IPS-NIHi7 (cell line): ENCODE measurements around the gene TMEM126A.
"Not testable (repeated sequence)": the region's sequence is repeated elsewhere in the genome, so short reads cannot be mapped to it uniquely, and the experiment has no call there.

Experiments
- DNase-seq: peaks from one replicate; pipeline ENCODE4 v3.0.0; 2012; ENCODE audit warnings: mixed read lengths; ENCODE audit errors: extremely low spot score

Gene TMEM126A

DNA sequence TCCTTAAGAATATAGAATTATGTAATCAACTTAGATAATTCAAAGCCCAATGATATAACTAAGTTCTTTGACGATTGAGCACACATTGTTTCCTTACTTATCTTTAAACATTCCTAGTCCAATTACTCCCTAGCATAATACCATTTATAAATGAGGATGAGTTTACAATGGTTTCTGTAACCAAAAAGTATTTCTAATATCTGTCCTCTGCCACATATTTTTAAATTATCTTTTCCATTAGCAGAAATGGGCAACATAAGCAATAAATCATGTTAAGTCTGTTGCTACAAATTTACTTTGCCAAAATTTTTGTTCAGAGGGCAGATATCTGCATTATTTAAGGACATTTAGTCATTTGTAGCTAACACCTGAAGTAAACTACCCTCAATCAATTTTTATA is 10.4 kb downstream of the TMEM126A start:
- DNase-seq, result no peak

DNA sequence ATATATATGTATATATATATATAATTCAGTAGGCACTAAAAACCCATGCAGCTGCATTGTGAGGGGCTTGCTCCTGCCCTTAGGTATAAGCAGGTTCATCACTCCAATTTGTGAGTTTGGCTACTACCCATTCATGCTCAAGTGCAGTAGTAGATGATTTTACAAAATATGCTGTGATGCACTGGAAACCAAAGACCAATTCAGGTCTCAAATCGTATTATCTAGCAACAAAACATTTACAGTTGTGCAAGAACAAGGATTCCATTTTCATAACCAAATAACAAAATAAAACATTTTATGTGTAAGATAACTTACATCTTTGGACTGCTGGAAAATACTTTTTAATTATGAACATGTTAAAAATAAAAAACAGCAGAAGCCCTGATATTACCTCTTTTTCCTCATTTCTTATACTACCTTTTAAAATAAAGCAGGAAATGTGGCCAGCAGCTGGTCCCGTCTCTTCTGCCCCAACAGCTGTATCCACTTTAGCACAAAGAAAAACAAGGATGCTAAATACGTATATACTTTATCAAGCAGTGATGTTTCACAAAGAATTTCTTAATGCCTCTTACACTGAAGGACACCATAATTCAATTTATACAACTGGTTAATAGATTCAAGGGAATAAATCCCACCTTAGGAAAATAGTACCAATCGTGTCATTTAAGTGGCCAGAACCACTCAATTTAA is 14.4 kb downstream of the TMEM126A start:
- DNase-seq, result no peak

DNA sequence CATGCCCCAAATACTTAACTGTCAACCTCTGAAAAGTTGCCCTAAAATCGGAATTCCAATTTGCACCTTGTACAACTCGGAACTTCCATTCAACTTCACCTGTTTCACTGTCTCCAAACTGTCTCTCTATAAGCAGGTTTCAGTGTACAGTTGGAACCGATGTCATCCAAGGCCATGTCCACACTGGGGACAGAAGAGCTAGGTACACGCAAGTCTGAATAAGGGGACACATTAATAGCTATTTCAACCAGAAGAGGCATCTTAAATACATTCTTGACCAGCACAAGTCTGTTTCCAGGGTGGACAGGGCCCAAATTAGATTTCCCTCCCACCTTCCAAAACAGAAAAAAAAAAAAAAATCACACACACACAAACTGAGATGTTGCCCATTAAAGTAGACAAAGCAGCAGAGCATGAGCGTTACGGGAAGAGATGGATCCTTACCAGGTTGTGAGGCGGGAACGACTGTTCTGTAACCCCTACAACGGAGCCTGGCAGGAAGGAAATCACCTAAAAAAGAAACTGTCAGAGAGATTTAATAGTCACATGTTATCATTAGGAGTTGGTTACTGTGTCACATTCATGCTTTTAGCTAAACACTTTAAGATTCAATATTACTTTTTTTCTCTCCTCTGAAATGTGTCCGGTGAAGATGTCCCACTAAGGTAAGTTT is 15.4 kb downstream of the TMEM126A start:
- DNase-seq, result no peak

DNA sequence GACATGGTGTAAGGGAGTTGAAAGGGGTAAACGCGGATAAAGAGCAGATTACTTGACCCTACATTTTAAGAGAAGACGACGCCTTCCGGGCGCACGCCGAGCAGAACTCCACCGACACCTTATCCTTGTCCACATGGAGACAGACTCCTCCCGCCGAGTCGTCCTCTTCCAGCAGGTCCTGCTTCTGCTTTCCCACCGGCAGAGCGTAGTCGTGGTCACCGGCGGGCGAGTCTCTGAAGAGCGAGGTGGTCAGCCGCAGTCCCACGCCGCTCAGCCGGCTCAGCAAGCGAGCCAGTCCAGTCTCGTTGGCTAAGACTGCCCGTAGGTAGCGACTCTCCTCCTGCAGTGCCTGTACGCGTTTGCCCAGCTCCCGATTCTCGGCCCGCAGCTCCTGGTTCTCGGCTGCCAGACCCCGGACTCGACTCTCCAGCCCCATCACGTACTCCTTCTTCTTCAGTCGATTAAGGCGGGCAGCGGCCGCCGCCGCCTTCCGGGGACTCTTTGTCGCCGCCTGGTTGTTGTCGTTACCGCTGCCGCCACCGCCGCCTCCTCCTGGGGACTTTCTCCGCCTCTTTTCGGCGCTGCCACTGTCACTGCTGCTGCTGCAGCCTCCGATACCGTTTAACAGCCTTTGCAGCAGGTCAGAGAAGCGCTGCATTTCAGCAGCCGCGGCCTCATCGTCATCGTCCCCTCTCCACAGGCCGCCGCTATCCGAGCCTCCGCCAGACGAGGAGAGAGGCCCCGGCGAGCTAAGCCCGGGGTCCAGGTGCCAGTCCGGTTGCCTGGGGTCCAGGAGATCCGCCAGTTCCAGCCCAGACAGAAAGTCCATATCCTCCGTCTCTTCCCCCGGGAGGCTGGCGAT is 16.2 kb downstream of the TMEM126A start:
- DNase-seq, result peak; percentile 69

DNA sequence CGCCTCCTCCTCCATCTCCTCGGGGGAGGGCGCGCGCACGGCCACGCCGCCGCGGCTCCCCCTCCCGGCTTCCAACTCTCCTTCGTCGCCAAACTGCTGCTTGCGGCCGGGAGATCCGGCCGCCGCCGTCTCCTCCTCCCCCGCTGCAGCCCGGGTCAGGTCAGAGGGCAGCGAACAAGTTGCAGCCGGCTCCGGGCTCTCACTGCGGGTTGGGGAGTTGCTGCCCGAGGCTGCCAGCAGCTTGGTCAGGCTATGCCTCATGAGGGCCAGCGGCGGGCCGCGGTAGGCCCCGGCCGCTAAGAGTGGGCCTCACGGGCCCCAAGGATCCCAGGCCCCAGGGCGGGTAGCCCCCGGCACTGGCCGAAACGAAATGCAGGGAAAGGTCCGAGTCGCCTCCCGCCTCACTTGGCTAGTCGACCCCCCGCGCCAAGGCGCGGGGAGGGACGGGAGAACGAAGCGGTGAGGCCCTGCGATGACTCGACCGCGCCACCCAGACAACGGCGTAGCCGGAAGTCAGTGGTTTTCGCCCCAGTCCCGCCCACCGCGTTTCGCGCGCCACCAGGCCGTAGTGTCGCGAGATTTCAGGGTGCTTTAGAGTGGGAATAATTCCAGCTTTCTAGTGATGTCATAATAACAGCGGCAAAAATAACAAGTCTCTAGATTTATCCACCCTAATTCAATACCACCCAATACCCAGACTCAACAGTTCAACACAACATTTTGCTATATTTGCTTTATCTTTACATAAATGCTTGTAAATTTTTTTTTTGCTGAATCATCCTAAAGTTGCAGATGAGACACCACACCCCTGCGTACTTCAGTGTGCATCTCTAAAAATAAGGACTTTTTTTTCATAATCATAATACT is 17.1 kb downstream of the TMEM126A start, which contains the start of gene CREBZF:
TSS of gene CREBZF (minus strand) at position 515 of the 867 bp plus-strand sequence. CDS start at position 261, 254 bp downstream.
- DNase-seq, result peak; percentile 92

DNA sequence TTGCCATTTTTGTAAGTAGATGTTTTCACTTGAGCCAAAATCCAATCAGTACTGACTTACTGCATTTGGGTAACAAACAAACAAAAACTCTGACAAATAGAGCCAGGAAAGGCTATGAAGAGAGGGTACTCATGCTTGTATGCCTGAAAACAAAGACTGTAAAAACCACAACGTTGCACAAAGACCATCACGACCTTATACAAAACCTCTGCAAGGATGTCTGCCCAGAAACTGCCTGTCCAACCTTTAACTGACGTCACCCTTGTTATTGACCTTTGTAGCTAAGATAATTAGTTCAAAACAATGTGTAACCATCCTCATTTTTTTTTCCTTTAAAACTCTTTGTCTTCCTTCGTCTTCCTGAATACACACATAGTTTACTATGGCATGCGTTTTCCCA is 18.0 kb downstream of the TMEM126A start:
- no peak for DNase-seq

DNA sequence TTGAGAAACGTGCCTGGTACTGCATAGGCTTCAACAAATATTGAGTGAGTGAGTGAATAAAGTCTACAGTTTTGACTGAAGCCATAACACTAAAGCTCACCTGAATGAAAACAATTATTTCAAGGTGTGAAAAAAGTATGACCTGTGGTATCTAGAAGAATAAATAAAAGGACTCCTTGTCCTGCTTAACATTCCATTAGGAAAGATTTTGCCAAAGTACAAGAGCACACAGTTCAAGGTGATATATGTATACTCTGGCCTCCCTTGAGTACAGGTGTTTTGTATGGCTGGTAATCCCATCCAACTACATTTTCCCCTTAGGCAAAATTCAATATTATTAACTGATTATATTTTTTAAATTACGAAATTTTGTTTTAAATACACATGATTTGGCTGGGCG is 18.9 kb downstream of the TMEM126A start:
- DNase-seq, result no peak

DNA sequence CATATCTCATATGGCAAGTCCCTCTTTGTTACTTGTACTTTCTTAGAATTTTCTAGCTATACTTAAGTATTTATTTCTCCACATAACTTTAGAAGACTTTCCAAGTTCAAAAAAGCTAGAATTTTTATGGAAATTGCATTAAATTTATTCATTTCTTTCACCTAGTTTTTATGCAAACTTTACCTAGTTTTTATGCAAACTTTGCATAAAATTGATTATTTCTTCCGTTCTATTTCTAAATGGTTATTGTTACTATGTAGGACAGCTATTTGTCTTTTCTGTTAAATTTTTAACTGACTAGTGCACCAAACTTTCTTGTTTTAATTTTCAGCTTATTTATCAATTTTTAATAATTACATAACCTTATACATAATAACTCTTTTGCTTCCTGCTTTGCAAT is 20.4 kb downstream of the TMEM126A start:
- DNase-seq, result no peak

DNA sequence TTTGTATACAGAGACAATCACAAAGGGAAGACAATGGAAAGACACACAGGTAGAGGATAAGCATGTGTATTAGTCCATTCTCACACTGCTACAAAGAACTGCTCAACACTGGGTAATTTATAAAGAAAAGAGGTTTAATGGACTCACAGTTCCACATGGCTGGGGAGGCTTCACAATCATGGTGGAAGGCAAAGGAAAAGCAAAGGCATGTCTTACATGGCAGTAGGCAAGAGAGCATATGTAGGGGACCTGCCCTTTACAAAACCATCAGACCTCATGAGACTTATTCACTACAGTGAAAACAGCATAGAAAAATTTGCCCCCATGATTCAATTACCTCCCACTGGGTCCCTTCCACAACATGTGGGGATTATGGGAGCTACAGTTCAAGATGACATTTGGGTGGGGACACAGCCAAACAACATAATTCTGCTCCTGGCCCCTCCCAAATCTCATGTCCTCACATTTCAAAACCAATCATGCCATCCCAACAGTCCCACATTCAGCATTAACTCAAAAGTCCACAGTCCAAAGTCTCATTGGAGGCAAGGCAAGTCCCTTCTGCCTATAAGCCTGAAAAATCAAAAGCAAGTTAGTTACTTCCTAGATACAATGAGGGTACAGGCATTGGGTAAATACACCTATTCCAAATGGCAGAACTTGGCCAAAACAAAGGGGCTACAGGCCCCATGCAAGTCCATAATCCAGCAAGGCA is 23.3 kb downstream of the TMEM126A start:
- not testable (repeated sequence) for DNase-seq

DNA sequence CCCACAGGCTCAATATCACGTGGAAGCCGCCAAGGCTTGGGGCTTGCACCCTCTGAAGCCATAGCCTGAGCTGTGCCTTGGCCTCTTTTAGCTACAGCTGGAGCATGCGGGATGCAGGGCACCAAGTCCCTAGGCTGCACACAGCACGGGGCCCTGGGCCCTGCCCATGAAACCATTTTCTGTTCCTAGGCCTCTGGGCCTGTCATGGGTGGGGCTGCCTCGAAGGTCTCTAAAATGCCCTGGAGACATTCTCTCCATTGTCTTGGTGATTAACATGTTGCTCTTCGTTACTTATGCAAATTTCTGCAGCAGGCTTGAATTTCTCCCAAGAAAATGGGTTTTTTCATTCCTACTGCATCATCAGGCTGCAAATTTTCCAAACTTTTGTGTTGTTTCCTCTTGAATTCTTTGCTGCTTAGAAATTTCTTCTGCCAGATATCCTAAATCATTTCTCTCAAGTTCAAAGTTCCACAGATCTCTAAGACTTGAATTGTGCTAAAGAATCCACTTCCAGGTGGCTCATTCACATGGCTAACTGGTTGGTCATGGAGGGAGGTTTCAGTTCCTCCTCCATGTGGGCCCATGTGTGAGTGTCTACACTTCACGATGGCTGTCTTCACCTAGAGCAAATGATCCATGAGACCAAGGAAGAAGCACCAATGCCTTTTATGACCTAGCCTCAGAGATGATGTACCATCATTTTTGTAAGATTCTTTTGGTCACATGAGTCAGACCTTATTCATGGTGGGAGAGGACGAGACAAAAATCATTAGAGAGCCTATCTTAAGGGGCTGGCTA is 24.5 kb downstream of the TMEM126A start:
- DNase-seq, result no peak

DNA sequence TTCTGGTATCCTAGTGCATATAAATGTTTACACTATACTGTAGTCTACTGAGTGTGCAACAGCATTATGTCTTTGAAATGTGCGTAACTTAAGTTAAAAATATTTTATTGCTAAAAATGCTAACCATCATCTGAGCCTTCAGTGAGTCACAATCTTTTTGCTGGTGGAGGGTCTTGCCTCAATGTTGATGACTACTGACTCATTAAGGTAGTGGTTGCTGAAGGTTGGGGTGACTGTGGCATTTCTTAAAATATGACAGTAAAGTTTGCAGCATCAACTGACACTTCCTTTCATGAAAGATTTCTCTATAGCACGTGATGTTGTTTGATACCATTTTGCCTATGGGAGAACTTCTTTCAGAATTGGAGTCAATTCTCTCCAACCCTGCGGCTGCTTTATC is 25.6 kb downstream of the TMEM126A start:
- DNase-seq, result no peak

DNA sequence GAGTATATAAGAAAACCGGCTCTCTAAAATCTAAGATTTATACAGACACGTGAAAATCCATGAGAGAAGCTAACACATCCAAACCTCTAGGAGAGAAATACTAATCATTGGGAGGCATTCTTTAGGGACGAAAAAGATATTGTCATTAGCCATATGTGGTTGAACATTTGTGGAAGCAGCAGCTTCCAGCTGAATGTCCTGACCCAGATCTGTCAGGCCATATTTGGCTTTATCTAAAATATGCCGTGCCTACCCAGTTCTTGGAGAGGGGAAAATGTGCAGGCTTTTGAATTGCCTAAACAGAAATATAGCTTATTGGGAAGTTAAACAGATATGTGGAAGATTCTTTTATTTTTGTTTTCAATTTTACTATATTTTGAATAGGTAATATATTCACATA is 31.8 kb downstream of the TMEM126A start:
- DNase-seq, result no peak

DNA sequence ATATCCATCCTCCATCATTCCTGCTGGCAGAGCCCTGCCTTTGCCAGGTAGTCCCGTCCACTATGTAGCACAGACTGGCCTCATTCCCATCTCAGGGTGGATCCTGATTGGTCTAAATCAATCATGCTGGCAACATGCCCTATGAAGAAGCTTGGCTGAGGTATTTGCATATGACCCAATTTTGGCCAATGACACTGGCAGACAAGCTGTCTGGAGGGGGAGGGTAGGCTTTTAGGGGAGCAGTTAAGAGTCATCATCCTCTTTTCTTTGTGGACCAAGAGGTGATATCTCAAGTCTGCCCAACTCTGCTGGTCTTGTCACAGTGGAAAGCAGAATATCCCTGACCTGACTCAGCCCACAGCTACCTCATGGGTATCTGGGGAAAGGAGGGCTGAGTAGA is 33.1 kb downstream of the TMEM126A start:
- no peak for DNase-seq

DNA sequence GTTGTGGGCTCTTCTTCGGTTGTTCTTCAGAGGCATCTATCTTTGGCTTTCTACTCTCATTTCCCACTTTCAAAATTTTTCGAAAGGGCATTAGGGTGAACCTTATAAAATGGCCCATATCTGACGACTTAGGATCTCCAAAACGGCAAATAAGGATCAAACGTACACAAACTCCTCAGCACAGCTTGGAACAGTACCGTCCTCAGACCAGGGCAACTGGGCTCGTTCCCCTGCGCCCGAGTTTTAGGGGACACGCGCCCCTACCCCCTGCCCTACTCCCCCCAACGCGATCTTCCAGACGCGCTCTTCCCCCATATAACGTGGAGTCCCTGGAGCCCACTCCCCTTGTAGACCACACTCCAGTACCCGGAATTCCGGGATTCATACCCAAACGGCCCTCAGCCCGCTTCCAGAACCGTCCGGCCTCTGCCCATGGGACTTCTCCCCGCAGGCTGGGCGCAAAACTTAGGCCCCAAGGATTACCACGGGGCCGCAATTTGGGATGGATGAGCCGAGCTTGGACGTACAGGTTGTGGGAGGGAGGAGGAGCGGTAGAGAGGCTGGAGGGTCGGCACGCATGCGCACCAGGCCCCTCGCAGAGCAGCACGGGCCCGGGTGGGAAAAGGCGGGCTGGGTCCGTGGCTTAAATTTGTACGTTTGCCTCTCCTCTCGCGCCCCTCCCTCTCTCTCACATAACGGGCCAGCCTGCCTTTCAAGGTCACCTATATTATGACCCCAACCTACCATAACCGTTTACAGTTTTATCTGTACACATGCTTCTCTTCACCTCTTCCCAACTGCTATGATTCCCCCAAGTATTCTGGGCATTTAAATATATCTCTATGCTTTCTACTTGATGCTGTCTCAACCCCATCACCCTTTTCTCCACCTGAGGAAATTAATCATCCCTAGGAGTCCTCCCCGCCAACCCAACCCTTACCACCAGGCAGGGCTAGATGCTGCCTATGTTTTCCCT is 34.9 kb downstream of the TMEM126A start:
- DNase-seq, result no peak

DNA sequence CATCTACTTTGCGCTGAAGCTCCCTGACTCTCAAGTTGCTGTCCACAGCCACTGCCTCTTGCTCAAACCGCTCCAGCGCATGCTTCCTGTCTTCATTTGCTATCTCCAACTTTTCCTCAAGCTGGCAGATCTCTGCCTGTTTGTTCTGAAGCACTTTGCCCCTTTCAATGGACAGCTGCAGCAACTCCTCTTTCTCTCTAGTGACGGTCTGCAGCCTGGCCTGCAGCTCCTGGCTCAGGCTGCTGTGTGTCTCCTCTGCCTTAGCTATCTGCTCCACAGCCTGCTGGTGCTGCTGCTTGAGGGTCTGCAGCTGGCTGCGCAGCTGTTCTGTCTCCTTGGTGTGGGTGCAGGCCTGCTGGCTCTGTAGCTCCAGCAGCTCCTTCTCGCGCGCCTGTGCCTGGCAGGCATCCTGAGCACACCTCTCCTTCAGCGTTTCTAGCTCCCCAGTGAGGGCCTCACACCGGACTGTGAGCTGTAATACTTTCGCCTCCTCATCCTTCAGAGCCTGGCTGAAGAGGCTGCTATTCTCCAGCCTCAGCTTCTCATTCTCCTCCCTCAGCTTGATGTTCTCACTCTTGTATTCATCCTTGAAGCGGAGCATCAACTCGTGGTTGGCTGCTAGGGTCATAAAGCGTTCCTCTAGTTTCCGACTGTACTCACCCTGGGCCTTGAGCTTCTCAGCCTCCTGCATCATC is 37.5 kb downstream of the TMEM126A start:
- DNase-seq, result no peak

DNA sequence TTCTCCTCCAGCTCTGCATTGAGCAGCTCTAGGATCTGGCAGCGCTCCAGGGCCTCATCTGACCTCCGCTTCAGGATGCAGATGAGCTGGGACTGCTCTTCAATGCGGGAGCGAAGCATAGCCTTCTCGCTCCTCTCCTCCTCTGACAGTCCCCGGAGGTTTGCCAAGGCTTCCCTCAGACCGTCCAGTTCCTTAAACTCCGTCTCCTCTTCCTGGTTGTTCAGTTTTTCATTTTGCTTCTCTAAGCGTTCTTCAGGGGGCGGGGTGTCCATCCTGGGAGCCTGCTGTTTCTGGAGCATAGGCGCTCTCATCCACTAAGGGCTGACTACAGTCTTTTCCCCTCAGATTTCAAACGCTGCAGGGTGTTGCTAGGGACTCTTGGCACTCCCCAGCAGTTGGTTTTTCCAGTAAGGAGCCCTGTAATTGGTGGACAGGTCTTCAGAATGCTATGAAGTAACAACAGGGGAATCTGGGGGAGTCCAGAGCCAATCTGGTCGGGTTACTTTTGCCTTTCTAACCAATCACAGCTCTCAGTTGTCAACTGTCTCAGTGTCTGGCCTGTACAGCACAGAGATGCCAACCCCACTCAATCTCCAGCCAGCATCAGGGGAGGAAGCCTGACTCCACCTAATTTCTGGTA is 38.2 kb downstream of the TMEM126A start, which contains the start of gene CCDC89:
TSS of gene CCDC89 (minus strand) at position 376 of the 640 bp plus-strand sequence. CDS start at position 311, 65 bp downstream.
- DNase-seq, result peak; percentile 24

DNA sequence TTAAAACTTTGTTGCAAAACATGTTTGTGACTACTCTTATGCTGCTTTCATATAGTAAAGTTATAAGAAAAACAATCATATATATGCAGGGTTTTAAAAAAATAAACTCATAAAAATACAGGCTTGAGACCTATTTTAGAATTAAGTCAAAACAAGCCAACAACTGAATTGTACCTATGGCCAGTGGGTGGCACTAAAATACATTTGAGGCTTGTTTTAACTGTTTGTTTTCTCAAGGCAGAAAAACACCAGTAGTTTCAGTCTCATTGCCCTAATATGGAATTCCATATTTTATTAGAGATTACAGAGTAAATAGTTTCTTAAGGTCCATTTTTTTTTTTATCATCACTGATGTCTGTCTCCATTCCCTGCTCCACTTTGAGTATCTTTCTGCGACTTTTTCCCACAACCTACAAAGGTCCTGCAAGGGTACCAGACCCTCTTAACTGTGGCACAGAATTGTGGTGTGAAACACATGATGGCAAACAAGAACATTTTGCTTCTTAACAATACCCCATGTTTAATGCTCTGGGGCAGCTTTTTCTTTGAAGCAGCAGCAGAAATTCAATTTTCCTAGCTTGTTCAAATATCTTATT is 46.7 kb downstream of the TMEM126A start:
- peak; percentile 45 for DNase-seq
